ENCODE results near the gene HDAC1. TPM values are rescaled to one million over a fixed set of nuclear protein-coding genes. Genes with fewer than 3 reads are reported as not detected.

HDAC1 gene
- total and polyA plus RNA-seq, 4 donors, result 32.1 to 58.1 (median 45.2) TPM

- DNase-seq (ENCODE audit: low spot score), result no peak
- WGBS, result 80% methylated on average over 5 of the region's 5 CpGs
Measured at GRCh38 chr1:32339363-32339978, 47.6 kb downstream of the HDAC1 start.

DNA sequence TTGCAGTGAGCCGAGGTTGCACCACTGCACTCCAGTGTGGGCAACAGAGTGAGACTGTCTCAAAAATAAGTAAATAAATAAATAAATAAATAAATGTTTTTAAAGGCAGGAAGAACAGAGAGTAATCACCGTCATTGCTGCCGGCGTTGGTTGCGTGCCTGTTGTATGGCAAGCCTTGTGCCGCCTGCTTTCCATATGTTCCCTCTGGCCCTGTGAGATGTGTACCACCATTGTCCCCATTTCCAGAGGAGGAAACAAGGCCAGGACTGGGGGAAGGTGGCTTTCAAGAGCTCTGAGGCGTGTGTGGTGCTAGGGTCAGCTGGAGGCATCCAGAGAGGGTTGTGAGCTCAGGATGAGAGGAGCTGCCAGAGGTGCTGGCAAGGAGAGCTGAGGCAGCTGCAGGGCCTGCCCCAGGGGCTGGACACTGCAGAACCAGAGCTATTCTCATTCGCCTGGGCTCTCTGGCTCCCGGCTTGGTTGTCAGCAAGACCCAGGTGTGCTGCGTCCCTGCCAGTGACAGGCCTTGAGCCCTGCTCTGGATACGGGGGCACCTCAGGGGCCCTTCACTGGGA lies 49.4 kb downstream of the HDAC1 start:
- no peak overlapping the region for H3K4me3 ChIP-seq (ENCODE audit: low read depth in 1 of 3, low read length in 3 of 3)
- no peak for TF ChIP-seq MAX (IDR thresholded peaks at IDR 0.05)
- TF ChIP-seq, protein P1, sequence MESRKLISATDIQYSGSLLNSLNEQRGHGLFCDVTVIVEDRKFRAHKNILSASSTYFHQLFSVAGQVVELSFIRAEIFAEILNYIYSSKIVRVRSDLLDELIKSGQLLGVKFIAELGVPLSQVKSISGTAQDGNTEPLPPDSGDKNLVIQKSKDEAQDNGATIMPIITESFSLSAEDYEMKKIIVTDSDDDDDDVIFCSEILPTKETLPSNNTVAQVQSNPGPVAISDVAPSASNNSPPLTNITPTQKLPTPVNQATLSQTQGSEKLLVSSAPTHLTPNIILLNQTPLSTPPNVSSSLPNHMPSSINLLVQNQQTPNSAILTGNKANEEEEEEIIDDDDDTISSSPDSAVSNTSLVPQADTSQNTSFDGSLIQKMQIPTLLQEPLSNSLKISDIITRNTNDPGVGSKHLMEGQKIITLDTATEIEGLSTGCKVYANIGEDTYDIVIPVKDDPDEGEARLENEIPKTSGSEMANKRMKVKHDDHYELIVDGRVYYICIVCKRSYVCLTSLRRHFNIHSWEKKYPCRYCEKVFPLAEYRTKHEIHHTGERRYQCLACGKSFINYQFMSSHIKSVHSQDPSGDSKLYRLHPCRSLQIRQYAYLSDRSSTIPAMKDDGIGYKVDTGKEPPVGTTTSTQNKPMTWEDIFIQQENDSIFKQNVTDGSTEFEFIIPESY (IDR thresholded peaks at IDR 0.05), result no peak
- TF ChIP-seq GABPA (IDR thresholded peaks at IDR 0.05 in 1 of 2, conservative IDR thresholded peaks at IDR 0.05 in 1 of 2), result no peak
- TF ChIP-seq HNF4A (conservative IDR thresholded peaks at IDR 0.05), result no peak
- TF ChIP-seq, protein P2, sequence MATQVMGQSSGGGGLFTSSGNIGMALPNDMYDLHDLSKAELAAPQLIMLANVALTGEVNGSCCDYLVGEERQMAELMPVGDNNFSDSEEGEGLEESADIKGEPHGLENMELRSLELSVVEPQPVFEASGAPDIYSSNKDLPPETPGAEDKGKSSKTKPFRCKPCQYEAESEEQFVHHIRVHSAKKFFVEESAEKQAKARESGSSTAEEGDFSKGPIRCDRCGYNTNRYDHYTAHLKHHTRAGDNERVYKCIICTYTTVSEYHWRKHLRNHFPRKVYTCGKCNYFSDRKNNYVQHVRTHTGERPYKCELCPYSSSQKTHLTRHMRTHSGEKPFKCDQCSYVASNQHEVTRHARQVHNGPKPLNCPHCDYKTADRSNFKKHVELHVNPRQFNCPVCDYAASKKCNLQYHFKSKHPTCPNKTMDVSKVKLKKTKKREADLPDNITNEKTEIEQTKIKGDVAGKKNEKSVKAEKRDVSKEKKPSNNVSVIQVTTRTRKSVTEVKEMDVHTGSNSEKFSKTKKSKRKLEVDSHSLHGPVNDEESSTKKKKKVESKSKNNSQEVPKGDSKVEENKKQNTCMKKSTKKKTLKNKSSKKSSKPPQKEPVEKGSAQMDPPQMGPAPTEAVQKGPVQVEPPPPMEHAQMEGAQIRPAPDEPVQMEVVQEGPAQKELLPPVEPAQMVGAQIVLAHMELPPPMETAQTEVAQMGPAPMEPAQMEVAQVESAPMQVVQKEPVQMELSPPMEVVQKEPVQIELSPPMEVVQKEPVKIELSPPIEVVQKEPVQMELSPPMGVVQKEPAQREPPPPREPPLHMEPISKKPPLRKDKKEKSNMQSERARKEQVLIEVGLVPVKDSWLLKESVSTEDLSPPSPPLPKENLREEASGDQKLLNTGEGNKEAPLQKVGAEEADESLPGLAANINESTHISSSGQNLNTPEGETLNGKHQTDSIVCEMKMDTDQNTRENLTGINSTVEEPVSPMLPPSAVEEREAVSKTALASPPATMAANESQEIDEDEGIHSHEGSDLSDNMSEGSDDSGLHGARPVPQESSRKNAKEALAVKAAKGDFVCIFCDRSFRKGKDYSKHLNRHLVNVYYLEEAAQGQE (IDR thresholded peaks at IDR 0.05), result no peak
- no peak for TF ChIP-seq NR2F2 (IDR thresholded peaks at IDR 0.05)
- no peak for TF ChIP-seq EGR1 (IDR thresholded peaks at IDR 0.05; ENCODE audit: low read depth in 2 of 2)
- no peak for TF ChIP-seq FOXA2 (IDR thresholded peaks at IDR 0.05)
- no peak for TF ChIP-seq YY1 (IDR thresholded peaks at IDR 0.05)
- no peak for TF ChIP-seq RXRA (IDR thresholded peaks at IDR 0.05)
- TF ChIP-seq FOXA1 (IDR thresholded peaks at IDR 0.05), result no peak
- no peak for TF ChIP-seq JUND (IDR thresholded peaks at IDR 0.05)
- H3K9me3 ChIP-seq (ENCODE audit: control insufficient read depth in 4 of 4, low read length in 3 of 4), result no peaks in the 10 kb centered on the region
- no peaks in the 10 kb centered on the region for H3K27me3 ChIP-seq (ENCODE audit: control insufficient read depth in 4 of 4, insufficient read depth in 4 of 4, low read length in 3 of 4)
- WGBS, result 95% methylated on average over 11 of the region's 11 CpGs
- H3K9ac ChIP-seq (ENCODE audit: low read depth in 1 of 2, low read length in 2 of 2), result no peak overlapping the region
- no peak overlapping the region for H3K27ac ChIP-seq (ENCODE audit: low read depth in 1 of 2, low read length in 2 of 2)
- no peak for DNase-seq (ENCODE audit: low spot score)
- H3K36me3 ChIP-seq (ENCODE audit: control insufficient read depth in 4 of 4, insufficient read depth in 3 of 4, low read depth in 1 of 4, low read length in 3 of 4), result no peaks in the 10 kb centered on the region
- peaks cover 2 to 11% (median 5%) of the 10 kb centered on the region in 4 donors for H3K4me1 ChIP-seq (ENCODE audit: control insufficient read depth in 4 of 4, insufficient read depth in 4 of 4, low read length in 3 of 4)

More at GRCh38 chr1:32339363-32339978, 47.6 kb downstream of the HDAC1 start:
- no peak overlapping the region for H3K4me3 ChIP-seq (ENCODE audit: low read depth in 1 of 3, low read length in 3 of 3)
- no peaks in the 10 kb centered on the region for H3K36me3 ChIP-seq (ENCODE audit: control insufficient read depth in 4 of 4, insufficient read depth in 3 of 4, low read depth in 1 of 4, low read length in 3 of 4)
- H3K4me1 ChIP-seq (ENCODE audit: control insufficient read depth in 4 of 4, insufficient read depth in 4 of 4, low read length in 3 of 4), result peaks cover 2 to 19% (median 8%) of the 10 kb centered on the region in 4 donors
- H3K27me3 ChIP-seq (ENCODE audit: control insufficient read depth in 4 of 4, insufficient read depth in 4 of 4, low read length in 3 of 4), result no peaks in the 10 kb centered on the region
- no peak overlapping the region for H3K27ac ChIP-seq (ENCODE audit: low read depth in 1 of 2, low read length in 2 of 2)
- no peaks in the 10 kb centered on the region for H3K9me3 ChIP-seq (ENCODE audit: control insufficient read depth in 4 of 4, low read length in 3 of 4)
- H3K9ac ChIP-seq (ENCODE audit: low read depth in 1 of 2, low read length in 2 of 2), result no peak overlapping the region
- TF ChIP-seq FOXA2 (IDR thresholded peaks at IDR 0.05), result no peak
- TF ChIP-seq FOXA1 (IDR thresholded peaks at IDR 0.05), result no peak
- no peak for TF ChIP-seq JUND (IDR thresholded peaks at IDR 0.05)
- TF ChIP-seq, protein P1 (IDR thresholded peaks at IDR 0.05), result no peak
- TF ChIP-seq NR2F2 (IDR thresholded peaks at IDR 0.05), result no peak
- no peak for TF ChIP-seq RAD21 (IDR thresholded peaks at IDR 0.05)
- no peak for TF ChIP-seq TAF1 (conservative IDR thresholded peaks at IDR 0.05)
- no peak for TF ChIP-seq ATF3 (IDR thresholded peaks at IDR 0.05)
- TF ChIP-seq, protein P2 (IDR thresholded peaks at IDR 0.05), result no peak

Data from liver (tissue), 9 donors.